ENCODE results near the gene GRIN3B. TPM values are rescaled to one million over a fixed set of nuclear protein-coding genes. Genes with fewer than 3 reads are reported as not detected.

The GRIN3B gene
- total RNA-seq, 1 donor from 2014 or later, result 0.16 TPM

DNA sequence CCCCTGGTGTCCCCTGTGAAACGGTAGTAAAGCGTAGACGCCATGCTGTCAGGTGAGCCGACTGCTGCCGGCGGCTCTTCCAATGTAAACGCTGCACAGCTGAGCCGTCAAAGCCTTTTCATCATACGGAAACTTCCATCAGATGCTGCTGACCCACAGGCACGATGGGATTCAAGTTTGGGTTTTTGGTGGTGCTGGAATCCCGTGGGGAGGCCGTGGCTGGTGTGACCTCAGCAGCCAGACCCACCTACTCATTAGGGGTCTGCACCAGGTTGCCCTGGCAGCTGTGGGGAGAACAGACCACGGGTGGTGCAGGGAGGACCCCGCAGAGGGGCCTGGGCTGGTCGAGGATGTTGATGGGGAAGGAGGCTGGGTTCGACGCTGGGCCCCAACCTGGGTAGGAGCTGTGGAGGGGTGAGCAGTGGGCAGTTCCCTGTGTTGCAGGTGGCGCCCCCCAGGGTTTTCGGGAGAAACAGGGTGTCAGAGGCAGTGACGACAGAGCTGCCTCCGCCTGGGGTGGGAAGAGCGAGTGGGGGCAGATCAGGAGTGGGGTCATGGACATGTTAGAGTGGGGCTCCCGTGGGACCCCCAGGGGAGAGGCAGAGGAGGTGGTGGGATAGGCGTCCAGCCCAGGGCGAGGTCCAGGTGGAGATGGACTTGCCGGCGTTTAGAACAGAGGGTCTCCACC, 6.6 kb downstream of the GRIN3B start:
- no peak for DNase-seq (ENCODE audit: low spot score)

DNA sequence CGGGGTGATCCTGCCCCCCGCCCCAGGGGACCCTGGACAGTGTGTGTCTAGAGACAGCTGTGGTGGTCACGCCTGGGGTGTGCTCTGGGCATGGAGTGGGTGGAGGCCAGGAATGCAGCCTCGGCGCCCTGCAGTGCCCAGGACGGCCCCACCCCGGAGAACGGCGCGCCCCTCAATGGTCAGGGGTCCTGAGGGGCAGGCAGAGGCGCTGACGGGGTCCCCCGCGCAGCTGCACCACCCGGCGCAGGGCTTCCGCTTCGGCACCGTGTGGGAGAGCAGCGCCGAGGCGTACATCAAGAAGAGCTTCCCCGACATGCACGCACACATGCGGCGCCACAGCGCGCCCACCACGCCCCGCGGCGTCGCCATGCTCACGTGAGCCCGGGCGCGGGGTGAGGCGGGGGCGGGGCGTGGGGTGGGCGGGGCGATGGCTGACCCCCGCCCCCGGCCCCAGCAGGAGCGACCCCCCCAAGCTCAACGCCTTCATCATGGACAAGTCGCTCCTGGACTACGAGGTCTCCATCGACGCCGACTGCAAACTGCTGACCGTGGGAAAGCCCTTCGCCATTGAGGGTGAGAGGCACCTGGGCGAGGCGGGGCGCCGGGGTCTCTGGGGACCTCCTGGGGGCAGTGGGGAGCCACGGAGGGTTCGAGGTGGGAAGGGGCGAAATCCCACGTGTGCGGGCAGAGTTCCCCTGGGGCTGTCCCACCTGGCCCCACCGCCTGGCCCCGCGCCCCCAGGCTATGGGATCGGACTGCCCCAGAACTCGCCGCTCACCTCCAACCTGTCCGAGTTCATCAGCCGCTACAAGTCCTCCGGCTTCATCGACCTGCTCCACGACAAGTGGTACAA, 7.4 kb downstream of the GRIN3B start:
- no peak for DNase-seq (ENCODE audit: low spot score)

DNA sequence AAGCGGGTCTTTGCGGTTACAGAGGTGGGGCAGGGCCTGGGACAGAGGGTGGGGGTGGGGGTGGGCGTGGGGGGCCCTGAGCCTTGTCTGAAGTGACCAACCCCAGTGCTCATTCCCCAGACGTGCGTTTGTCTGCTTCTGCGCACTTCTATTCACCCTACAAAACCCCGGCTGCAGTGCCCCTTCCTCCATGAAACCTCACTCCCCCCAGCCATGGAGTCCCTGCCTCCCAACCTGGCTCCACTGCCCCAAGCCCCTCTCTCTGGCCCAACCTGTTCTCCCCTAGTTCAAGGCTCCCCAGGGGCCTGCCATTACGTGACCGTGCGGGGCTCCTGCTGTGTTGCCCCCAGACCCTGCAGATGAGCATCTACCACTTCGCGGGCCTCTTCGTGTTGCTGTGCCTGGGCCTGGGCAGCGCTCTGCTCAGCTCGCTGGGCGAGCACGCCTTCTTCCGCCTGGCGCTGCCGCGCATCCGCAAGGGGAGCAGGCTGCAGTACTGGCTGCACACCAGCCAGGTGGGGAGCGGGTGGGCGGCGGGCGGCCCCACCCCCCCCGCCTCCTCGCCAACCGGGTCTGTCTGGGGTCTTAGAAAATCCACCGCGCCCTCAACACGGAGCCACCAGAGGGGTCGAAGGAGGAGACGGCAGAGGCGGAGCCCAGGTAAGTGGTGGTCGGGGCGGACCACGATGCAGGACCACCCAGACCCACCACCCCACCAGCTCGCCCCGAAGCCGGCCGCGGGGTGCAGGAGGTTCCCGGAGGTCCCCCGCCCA, 8.2 kb downstream of the GRIN3B start:
- peak; percentile 84 for DNase-seq (ENCODE audit: low spot score)

DNA sequence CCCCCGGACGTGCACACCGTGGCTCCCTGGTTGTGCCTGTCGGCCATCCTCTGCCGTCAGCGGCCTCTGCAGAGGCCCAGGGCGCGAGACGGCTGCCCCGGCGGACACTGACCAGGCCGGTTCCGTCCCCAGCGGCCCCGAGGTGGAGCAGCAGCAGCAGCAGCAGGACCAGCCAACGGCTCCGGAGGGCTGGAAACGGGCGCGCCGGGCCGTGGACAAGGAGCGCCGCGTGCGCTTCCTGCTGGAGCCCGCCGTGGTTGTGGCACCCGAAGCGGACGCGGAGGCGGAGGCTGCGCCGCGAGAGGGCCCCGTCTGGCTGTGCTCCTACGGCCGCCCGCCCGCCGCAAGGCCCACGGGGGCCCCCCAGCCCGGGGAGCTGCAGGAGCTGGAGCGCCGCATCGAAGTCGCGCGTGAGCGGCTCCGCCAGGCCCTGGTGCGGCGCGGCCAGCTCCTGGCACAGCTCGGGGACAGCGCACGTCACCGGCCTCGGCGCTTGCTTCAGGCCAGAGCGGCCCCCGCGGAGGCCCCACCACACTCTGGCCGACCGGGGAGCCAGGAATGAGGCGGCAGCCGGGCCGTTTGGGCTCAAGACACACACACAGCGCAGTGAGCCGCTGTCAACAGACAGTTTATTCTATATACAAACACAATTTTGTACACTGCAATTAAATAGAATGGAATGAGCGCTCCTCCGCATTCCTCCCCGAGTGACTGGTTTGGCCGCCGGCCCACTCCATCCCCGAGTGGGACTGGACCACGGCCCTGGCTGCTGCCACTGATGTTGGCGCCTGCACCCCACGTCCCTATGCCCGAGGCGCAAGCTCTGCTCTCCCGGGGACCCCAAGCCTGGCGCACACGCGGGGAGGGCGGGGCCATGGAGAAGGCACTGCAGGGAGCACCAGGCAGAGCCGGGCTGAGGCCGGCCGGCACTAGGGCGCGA, 9.1 kb downstream of the GRIN3B start:
- peak; percentile 90 for DNase-seq (ENCODE audit: low spot score)

DNA sequence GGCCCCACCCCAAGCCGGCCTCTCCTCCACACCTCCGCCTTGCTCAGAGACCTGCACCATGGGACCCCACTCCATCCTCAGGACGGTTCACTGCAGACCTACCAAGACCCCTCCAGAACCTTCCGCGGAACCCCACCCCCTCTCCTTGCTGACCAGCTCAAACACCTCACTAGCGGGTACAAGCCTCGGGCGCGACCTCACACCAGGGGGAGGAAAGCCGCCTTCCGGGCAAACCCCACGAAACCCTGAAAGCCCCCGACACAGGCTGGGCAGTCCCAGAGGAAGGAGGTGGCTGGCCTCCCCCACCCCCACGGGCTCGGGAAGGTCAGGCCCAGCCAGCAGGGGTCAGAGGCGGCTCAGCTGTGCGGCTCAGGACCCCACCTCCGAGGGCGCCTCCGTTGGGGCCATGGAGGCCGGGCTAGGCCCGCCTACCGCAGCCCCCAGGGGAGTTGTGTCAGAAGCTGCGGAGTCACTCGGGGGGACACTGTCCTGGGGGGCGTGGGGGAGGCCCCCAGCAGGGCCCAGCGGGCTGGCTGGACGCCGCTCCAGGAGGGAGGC, 9.8 kb downstream of the GRIN3B start:
- no peak for DNase-seq (ENCODE audit: low spot score)

DNA sequence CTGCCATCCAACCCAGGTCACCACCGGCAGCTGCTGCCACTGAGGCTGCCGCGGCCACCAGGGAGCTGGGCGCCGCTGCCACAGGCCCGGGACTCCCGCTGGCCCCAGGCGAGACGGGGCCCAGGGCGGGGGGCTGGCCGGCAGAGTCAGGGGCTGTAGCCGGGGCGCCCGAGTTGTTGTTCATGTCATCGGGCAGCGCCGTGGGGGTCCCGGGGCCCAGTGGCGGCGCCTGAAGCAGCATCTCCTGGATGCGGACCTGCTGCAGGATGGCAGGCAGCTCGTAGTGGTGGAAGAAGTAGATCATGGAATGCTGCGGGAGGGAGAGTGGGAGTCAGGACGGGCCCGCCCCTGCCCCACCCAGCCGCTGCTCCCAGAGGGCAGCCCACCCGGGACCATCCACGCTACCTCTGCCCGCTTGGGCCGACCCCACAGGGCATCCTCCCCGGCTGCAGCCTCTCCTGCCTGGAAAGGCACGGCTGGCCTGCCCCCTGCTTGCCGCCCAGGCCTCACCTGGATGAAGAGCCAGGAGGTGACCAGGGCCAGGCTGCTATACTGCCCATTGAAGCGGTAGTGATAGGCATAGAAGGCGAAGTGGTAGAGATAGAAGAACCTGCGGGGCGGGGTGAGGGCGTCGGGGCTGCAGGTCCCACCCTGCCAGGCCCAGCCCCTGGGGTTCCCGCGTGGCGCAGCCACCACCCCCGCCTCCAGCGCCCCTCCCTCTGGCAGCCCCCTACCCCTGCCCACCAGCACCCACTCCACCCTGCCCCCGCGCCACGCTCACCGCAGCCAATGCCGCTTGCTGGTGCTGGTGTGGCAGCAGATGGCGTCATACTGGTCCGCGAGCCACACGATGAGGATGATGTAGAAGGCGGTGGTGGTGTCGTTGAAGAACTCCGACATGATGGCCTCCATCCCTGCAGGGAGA, 10.6 kb downstream of the GRIN3B start:
- no peak for DNase-seq (ENCODE audit: low spot score)

DNA sequence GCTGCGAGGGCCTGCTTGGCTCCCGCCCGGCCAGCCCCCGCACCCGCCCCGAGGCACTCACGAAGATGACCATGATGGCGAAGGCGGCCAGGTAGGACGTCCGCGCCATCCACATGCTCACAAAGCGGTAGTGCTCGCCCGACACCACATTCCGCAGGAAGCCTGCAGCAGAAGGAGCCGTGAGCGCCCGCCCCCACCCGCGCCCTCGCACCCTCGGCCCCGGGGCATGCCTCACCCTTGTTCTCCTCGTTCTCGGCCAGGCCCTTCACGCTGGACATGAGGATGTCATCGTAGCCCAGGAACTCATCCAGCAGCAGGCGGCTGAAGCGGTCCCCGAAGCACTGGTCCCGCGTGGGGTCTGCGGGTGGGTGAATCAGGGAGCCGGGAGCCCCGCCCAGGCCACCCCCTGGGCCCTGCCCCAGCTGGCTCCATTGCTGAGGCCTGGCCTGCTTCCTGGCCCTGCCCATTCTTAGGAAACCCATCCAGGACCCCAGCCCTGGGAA, 11.7 kb downstream of the GRIN3B start:
- DNase-seq (ENCODE audit: low spot score), result no peak

DNA sequence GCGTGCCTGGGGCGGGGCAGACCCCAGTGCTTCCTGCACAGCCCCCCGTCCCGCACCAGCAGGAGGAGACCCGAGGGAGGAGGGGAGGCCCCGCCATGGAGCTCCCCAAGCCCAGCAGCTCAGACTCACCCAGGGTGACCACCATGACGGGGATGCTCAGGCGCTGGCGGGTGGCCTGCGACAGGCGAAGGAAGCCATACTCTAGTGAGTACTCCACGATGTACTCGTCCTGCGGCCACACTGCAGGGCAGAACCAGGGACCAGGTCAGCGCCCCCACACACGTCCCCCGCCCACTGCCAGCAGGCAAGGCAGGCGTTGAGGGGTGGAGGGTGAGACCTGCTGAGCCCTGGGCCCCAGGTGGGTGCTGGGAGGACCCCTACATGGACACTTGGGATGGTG, 12.1 kb downstream of the GRIN3B start:
- DNase-seq (ENCODE audit: low spot score), result no peak

DNA sequence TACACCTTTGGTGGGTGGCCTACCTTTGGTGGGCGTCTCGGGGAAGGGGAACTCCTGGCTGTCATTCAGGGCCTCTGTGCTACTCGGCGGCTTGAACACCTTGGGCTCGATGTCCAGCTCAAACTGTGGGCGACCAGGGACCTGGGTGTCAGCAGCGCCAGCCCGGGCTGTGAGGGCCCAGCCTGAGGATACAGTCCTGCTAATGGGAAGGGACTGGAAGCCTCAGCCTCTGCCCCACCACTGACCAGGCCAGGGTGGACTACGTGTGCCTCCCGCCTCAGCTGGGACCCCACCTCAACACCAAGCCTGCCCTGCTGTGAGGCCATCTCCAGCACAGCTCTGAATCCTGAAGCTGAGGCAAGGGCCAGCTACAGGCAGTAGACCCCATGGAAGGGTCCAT, 13.0 kb downstream of the GRIN3B start:
- DNase-seq (ENCODE audit: low spot score), result no peak

DNA sequence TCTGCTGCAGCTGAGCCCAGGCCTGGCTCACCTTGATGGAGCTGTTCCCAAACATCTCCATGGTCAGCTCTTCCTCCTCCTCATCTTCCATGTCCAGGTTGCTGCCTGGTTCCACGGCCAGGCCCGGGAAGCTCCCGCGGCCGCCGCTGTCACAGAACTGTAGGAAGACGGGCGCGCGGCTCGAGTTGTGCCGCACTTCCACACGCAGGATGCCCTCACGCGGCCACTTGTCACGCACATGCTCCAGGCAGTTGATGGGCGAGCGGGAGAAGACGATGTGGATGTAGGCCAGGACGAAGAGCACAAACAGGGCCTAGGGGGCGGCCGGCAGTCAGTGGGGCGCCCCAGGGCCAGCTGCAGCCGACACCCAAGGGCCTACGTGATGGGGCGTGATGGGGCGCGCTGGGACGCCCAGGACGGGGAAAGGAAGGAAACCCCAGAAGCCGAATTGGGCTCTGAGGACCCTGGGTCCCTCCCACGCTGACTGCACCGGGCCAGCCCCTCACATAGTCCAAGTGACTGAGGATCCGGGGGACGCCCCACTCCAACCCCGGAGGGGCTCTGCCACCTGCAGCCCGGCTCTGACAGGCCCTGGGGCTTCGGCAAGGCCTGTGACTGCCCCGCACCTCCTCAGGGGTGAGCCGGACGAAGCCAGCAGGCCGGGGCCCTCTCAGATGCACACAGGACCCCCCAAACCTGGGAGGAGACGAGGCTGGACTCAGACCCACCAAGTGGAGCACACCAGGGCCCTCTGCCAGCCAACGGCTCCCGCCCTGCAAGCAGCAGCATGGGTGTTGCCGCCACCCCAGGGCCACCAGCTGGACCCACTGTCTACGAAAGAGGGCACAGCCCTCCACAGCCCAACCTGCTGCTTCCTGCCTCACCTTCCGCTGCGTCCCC, 14.2 kb downstream of the GRIN3B start:
- DNase-seq (ENCODE audit: low spot score), result no peak

DNA sequence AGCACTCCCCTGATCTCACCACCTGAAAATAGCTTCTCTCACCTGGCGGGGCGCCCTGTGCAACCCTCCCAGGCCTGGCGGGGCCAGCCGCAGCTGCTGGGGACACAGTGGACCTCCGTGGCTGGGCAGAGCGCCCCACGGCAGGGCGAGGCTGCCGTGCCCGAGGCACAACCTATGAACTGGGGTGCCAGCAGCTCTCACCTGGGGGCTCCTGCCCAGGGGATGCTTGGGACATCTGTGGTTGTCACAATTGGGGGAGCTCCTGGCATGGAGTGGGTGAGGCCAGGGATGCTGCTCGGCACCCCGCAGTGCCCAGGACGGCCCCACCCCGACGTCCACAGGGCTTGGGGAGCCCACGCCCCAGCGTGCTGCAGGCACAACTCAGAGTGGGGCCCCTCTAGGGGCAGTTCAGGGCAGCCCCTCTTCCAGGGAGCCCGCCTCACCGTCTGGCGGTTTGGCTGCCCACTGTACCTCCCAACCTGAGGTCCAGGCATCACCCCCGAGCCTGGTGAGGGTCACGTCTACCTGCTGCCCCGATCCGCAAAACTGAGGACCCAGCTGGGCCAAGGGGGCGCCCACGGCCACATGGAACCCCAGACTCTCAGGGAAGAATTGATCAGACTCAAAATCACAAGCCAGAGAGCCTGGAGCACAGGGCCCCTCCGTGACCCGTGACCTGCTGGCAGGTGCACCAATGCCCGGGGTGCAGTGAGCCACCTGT, 15.0 kb downstream of the GRIN3B start:
- no peak for DNase-seq (ENCODE audit: low spot score)

DNA sequence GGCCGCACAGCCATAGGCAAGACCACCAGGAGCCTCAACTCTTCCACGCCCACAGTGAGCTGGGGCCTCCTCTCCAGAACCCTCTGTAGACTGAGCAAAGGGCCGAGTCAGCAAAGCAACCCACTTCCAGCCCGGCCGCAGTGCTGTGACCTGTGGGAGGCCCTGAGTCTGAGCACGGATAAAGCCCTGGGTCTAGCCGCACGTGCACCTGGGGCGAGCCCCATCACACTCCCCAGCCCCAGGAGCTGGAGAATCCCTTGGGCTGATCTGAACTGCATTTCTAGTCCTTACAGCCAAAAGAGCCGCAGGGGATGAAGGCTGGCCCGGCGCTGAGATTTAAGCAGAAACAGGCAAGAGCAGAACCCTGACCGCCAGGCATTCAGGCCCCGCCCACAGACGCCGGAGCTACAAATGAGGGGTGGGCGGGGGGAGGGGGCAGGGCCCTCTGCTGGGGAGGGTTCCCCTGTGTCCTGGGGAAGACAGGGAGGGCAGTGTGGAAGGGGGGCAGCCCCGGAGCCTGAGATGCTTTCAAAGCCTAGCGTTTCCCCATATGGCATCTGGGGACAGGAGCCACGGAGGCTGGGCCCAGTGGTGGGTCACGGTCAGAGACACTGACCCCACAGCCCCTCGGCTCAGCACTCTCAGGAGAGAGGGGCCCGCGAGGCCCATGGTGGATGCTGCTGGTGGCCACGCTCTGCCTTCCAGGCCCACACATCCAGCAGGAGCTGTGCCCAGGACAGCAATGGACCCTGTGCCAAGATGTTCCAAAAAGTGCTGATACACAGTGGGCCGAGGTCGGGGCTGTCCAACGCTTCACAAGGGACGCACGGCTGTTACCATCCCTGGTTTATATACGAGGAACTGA, 15.8 kb downstream of the GRIN3B start:
- no peak for DNase-seq (ENCODE audit: low spot score)

DNA sequence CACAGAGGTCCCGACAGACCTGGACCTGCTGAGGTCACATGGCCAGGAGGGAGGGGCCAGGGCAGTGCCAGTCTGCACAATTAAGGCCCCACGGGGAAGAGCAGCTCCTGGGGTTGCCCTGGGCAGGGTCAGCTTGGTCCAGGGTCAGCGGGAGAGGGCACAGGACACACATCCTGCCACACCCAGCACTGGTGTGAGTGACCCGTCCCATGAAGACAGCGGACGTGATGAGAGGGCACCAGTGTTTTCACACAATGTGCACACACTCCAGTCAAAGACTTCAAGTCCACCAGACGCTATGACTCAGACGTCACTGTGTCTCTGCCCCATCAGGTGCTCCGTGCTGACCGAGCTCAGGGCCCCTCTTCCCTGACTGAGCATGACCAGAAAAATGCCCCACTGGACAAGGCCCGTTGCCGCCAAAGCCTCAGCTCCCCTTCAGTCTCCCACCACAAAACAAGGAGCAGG, 16.5 kb downstream of the GRIN3B start:
- DNase-seq (ENCODE audit: low spot score), result no peak

DNA sequence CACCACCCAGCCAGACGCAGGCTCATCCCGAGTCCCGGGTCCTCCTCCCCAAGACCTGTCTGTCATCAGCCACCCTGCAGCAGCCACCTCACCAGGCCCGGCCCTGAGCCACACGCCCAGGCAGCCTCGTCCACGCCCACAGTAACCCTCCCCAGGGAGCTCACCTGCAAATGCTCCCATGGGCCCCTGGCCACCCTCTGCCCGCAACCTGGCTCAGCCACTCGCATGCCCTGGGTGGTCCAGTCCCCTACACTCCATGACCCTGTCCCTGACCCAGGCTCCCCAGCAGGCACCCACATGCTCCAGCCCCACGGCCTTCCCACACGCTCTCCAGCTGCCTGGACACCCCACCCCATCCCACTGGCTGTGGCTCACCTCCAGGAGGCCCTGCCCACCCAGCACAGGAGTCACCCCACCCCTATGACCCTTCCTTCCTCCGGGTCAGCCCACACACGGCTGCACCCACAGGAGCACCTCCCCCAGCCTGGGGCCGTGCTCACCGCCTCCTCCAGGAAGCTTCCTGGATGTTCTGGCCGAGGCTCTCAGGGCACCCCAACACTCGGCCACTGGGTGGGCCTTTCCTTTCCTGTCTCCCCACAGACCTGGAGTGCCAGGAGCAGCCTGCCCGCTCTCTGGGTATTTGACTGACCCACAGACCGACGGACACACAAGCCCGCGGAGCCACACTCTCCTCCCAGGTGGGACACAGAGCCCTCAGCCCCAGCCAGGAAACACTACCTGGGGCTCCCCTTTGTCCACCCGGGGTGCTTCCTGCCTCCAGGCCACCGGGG, 17.1 kb downstream of the GRIN3B start:
- DNase-seq (ENCODE audit: low spot score), result no peak

DNA sequence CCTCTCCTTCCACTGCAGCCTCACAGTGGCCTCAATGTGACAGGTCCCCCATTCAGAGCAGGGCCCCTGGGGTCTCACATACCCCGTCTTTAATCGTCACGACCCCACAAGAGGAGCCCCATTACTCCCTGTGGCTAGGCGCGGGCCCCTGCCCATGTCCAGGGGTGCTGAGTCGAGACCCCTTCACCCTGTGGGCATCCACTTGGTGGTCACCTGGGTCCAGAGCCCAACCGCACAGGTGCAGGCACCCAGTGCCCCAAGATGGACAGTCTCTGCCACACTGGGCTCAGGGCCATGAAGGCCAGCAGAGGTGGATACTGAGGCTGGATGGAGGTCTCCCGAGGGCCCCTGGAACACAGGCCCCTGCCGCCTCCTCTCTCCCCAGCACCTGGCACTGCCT, 17.7 kb downstream of the GRIN3B start:
- no peak for DNase-seq (ENCODE audit: low spot score)

DNA sequence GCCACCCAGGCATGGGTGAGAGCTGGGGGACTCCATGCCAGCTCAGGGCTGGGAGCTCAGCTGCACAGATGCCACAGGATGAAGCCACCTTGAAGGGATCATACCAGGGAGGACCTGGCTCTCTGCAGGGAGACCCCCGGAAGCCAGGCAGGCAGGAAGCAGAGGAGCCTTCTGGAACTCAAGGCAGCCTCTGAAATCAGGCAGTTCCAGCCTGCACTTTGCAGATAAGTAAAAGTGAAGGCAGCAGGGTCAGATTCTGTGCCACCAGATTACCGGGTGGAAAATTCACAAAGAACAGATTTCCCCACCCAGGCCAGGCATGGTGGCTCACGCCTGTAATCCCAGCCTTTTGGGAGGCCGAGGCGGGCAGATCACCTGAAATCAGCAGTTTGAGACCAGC, 18.2 kb downstream of the GRIN3B start:
- DNase-seq (ENCODE audit: low spot score), result no peak
